Neuronal stem cell (in vitro differentiated cells): Measurements from ENCODE around the gene TXK.

Source experiments
- DNase-seq: peaks from one replicate; pipeline ENCODE4 v3.0.0-alpha.2; 2013; ENCODE audit warnings: low spot score
- H2AFZ ChIP-seq: one replicate; pipeline ENCODE4 v1.6.1; 2013; ENCODE audit warnings: mild to moderate bottlenecking, low read length, inconsistent platforms
- H2AK5ac ChIP-seq: 2 replicates; pipeline ENCODE4 v1.6.1; 2013; ENCODE audit warnings: low read depth, mild to moderate bottlenecking, inconsistent platforms, low read length, moderate library complexity, mixed read lengths
- H2BK120ac ChIP-seq: 2 replicates; pipeline ENCODE4 v1.6.1; 2013; ENCODE audit warnings: low read depth, mild to moderate bottlenecking, inconsistent platforms, low read length, moderate library complexity, mixed read lengths
- H2BK12ac ChIP-seq: one replicate; pipeline ENCODE4 v1.6.1; 2013; ENCODE audit warnings: low read length, inconsistent platforms
- H2BK15ac ChIP-seq: 2 replicates; pipeline ENCODE4 v1.6.1; 2013; ENCODE audit warnings: mild to moderate bottlenecking, low read length, inconsistent platforms, mixed read lengths
- H2BK5ac ChIP-seq: one replicate; pipeline ENCODE4 v1.6.1; 2013; ENCODE audit warnings: inconsistent platforms, mild to moderate bottlenecking, low read length, moderate library complexity
- H3K14ac ChIP-seq: one replicate; pipeline ENCODE4 v1.6.1; 2013; ENCODE audit warnings: low read length, inconsistent platforms
- H3K18ac ChIP-seq: 2 replicates; pipeline ENCODE4 v1.6.1; 2013; ENCODE audit warnings: low read length, inconsistent platforms
- H3K23ac ChIP-seq: 2 replicates; pipeline ENCODE4 v1.6.1; 2013; ENCODE audit warnings: low read depth, mild to moderate bottlenecking, mixed read lengths, low read length, inconsistent platforms; ENCODE audit not compliant: poor library complexity
- H3K27ac ChIP-seq: replicated peaks from 3 replicates; pipeline ENCODE4 v1.5.1; 2013; ENCODE audit warnings: low read length, inconsistent platforms
- H3K27me3 ChIP-seq, 3 experiments: 2 replicates each; pipeline ENCODE4 v1.6.1; 2013; ENCODE audit warnings: low read length in 3 of 3, mild to moderate bottlenecking in 2 of 3, inconsistent platforms in 1 of 3, low read depth in 1 of 3, mixed read lengths in 1 of 3, moderate library complexity in 1 of 3; ENCODE audit not compliant: control insufficient read depth in 3 of 3, insufficient read depth in 3 of 3
- H3K36me3 ChIP-seq, 2 donors: replicated peaks in 1 of 2; 2 replicates each; pipeline ENCODE4 v1.6.1; 2013; ENCODE audit warnings: low read length in 2 of 2; ENCODE audit not compliant: control insufficient read depth in 2 of 2, insufficient read depth in 2 of 2
- H3K4ac ChIP-seq: 2 replicates; pipeline ENCODE4 v1.6.1; 2013; ENCODE audit warnings: inconsistent platforms, mild to moderate bottlenecking, low read length, moderate library complexity
- H3K4me1 ChIP-seq, 2 donors: 1 replicate in 1 of 2; 2 replicates in 1 of 2; pipeline ENCODE4 v1.6.1; 2013; ENCODE audit warnings: low read length in 2 of 2, low read depth in 1 of 2; ENCODE audit not compliant: control insufficient read depth in 2 of 2, insufficient read depth in 1 of 2
- H3K4me2 ChIP-seq: one replicate; pipeline ENCODE4 v1.6.1; 2013; ENCODE audit warnings: mild to moderate bottlenecking, low read length, inconsistent platforms; ENCODE audit not compliant: insufficient read depth, poor library complexity, severe bottlenecking
- H3K4me3 ChIP-seq, 2 donors: 2 replicates each; pipeline ENCODE4 v1.5.1; 2013; ENCODE audit warnings: low read length in 2 of 2, mild to moderate bottlenecking in 2 of 2, inconsistent platforms in 1 of 2, moderate library complexity in 1 of 2
- H3K79me1 ChIP-seq: one replicate; pipeline ENCODE4 v1.6.1; 2013; ENCODE audit warnings: low read depth, mild to moderate bottlenecking, inconsistent platforms, low read length, moderate library complexity
- H3K9ac ChIP-seq: one replicate; pipeline ENCODE4 v1.6.1; 2013; ENCODE audit warnings: mild to moderate bottlenecking, low read depth, low read length, inconsistent platforms; ENCODE audit not compliant: poor library complexity
- H3K9me3 ChIP-seq, 2 donors: replicated peaks in 1 of 2; 2 replicates each; pipeline versions ENCODE3 to v1.6.1; 2013; ENCODE audit warnings: low read length in 2 of 2, mild to moderate bottlenecking in 2 of 2, inconsistent platforms in 1 of 2, low read depth in 1 of 2, mixed read lengths in 1 of 2, moderate library complexity in 1 of 2; ENCODE audit not compliant: control insufficient read depth in 2 of 2, insufficient read depth in 1 of 2
- H4K8ac ChIP-seq: one replicate; pipeline ENCODE4 v1.6.1; 2013; ENCODE audit warnings: low read depth, mild to moderate bottlenecking, inconsistent platforms, low read length, moderate library complexity
- H4K91ac ChIP-seq: one replicate; pipeline ENCODE4 v1.6.1; 2013; ENCODE audit warnings: low read length, low read depth, mild to moderate bottlenecking, inconsistent platforms; ENCODE audit not compliant: poor library complexity
- WGBS, 2 donors: extraction: QIAGEN DNeasy Blood & Tissue Kit; methylation state at CpG; one replicate each; pipeline ENCODE4 v1.1.7; 2013; ENCODE audit warnings: missing lambda C conversion rate in 2 of 2, mixed read lengths in 1 of 2; ENCODE audit not compliant: insufficient read length in 2 of 2, insufficient replicate concordance in 1 of 2; ENCODE audit errors: extremely low coverage in 2 of 2; 5-methylcytosine and 5-hydroxymethylcytosine counted together

Gene TXK

DNA sequence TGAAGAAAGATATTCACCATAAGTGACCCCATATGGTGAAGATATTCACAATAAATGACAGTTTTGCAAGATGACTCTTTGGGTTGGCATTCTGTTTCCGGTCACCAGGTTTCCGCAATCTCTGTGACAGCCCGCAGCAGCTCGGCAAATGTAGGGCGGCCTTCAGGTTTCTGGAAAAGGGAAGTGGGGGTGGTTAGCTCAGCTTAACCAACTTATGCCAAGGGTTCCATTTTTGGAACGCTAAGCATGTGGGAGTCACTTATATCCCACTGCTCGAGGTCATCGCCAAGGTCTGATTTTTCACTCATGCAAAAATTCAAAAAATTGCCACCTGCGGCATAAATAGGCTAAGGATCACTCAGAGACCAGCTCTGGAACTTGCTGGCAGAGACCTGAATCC is 66.5 kb downstream of the TXK start:
- Histone ChIP-seq H3K4me1 (peaks cover 0 to 2% of the 10 kb centered on the region in 2 donors), H3K18ac (no peak overlapping the region), H4K8ac (no peak overlapping the region), H2BK15ac (no peak overlapping the region), H3K14ac (no peak overlapping the region), H3K27ac (no peak overlapping the region), H3K9ac (no peak overlapping the region), H2AFZ (no peak overlapping the region), H3K4ac (no peak overlapping the region), H2AK5ac (no peak overlapping the region), H3K4me3 (no peak overlapping the region), H2BK12ac (no peak overlapping the region), H3K36me3 (no peaks in the 10 kb centered on the region), H3K4me2 (no peak overlapping the region), H3K23ac (no peak overlapping the region), H3K27me3 (no peaks in the 10 kb centered on the region), H3K79me1 (no peaks in the 10 kb centered on the region), H4K91ac (no peak overlapping the region), H2BK5ac (no peak overlapping the region), H3K9me3 (no peaks in the 10 kb centered on the region), H2BK120ac (no peak overlapping the region)
- WGBS, 2 donors = no CpG with 5 or more reads among the region's 9 CpGs
- no peak for DNase-seq

DNA sequence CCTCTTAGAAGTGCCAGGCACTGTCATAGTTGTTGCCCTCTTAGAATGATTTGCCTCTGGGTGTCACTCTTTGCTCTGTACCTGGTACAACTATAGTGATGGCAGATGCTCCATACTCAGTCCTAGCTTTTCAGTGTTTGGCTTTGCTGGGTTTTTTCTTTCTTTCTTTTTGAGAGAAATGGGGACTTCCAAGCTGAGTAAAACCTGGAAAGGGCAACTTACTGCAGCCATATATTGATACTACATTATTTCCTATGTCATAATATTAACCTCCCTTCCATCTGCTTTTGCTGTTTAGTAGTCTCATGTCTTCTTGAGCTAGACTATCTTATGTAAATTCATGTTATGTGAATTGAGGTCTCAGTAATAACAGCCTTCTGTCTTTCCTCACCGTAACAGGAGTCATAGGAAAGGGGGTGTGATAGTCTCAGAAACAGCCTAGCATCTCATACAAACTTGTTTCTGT is 68.4 kb downstream of the TXK start:
- H3K9ac ChIP-seq = no peak overlapping the region
- H3K36me3 ChIP-seq = no peaks in the 10 kb centered on the region
- H3K4me3 ChIP-seq = no peak overlapping the region
- H3K27ac ChIP-seq = no peak overlapping the region
- no peak overlapping the region for H3K23ac ChIP-seq
- no peak overlapping the region for H4K91ac ChIP-seq
- H2AK5ac ChIP-seq = no peak overlapping the region
- no peak overlapping the region for H2AFZ ChIP-seq
- no peak overlapping the region for H4K8ac ChIP-seq
- H3K4me1 ChIP-seq = no peaks in the 10 kb centered on the region
- no peak overlapping the region for H2BK5ac ChIP-seq
- no peaks in the 10 kb centered on the region for H3K9me3 ChIP-seq
- no peak overlapping the region for H3K4me2 ChIP-seq
- H2BK15ac ChIP-seq = no peak overlapping the region
- H2BK120ac ChIP-seq = no peak overlapping the region
- H3K27me3 ChIP-seq = no peaks in the 10 kb centered on the region
- no peak overlapping the region for H3K14ac ChIP-seq
- H3K79me1 ChIP-seq = no peaks in the 10 kb centered on the region
- DNase-seq = no peak
- H3K4ac ChIP-seq = no peak overlapping the region
- H3K18ac ChIP-seq = no peak overlapping the region
- no peak overlapping the region for H2BK12ac ChIP-seq
- no CpG with 5 or more reads among the region's 1 CpG for WGBS, 2 donors

DNA sequence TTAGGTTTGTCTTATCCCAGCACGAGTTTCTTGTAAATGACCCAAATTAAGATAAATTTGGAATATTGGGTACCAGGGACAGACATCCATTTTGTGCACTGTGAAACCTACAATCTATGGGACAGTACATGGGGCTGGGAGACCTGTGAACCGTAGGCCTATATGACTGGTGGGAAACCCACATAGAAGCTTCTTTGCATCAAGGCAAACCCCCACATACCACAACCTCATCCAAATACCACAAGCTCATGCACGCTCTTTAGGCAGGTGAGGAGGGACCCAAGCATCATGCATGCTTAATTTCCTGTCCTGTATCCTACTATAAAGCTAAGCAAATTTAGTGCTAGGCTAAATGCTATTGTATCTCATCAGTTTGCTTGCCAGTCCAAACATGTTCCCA is 69.7 kb downstream of the TXK start:
- Histone ChIP-seq H3K4me2 (no peak overlapping the region), H3K4me3 (no peak overlapping the region), H2BK12ac (no peak overlapping the region), H3K4me1 (no peaks in the 10 kb centered on the region), H3K9me3 (no peaks in the 10 kb centered on the region), H4K8ac (no peak overlapping the region), H4K91ac (no peak overlapping the region), H2AFZ (no peak overlapping the region), H2BK120ac (no peak overlapping the region), H3K18ac (no peak overlapping the region), H2AK5ac (no peak overlapping the region), H3K14ac (no peak overlapping the region), H3K36me3 (no peaks in the 10 kb centered on the region), H3K27me3 (no peaks in the 10 kb centered on the region), H3K79me1 (no peaks in the 10 kb centered on the region), H3K27ac (no peak overlapping the region), H2BK15ac (no peak overlapping the region), H2BK5ac (no peak overlapping the region), H3K9ac (no peak overlapping the region), H3K23ac (no peak overlapping the region), H3K4ac (no peak overlapping the region)
- no peak for DNase-seq
- WGBS, 2 donors = no CpG with 5 or more reads among the region's 3 CpGs

DNA sequence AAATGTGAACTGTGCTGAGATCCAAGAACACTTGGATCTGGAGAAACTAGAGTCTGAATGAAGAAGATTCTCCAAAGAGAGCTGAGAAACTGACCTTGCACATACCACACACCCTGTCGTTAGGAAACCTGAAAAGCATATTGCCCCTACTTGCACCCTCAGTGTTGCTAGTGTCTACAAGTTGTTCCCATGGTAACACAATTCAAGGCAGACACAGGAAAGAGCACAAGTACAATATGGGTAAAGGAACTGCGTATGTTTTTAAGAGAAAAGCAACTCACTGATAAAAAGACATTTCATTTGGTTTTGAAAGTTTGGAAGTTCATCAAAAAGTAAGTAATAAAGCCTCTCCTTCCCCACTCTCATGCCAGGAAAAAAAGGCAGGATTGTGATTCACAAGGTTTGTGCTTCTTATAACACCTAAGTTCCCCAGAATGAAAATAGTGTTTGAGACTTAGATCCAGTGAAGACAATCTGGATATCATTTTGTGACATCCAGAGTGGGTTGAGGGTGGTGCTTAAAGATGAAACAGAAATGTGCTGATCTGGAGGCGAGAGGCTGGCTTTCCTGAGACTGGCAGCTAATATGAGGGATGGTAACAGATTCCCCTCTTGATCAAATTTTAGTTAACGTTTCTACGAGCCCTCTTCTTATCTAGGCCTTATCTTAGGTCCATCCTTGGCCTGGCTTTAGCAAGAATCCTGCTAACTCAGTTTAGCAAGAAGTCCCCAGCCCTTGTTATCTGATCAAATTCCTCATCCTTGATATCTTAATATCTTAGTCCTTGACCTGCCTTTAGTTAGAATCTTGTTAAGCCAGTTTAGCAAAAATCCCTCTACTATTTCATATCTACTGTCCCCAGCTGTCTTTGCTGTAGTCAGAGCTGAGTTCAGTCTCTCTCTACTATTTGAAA is 75.2 kb downstream of the TXK start:
- Histone ChIP-seq H2BK5ac (no peak overlapping the region), H2BK120ac (no peak overlapping the region), H3K36me3 (no peaks in the 10 kb centered on the region), H2BK15ac (no peak overlapping the region), H2AK5ac (no peak overlapping the region), H3K4me1 (peaks cover 0 to 8% of the 10 kb centered on the region in 2 donors), H3K79me1 (no peaks in the 10 kb centered on the region), H3K4ac (no peak overlapping the region), H3K4me2 (no peak overlapping the region), H2BK12ac (no peak overlapping the region), H3K27me3 (no peaks in the 10 kb centered on the region), H3K4me3 (peak overlapping the region in 1 of 2 donors; percentile 6), H2AFZ (no peak overlapping the region), H3K27ac (no peak overlapping the region), H4K8ac (no peak overlapping the region), H4K91ac (no peak overlapping the region), H3K14ac (no peak overlapping the region), H3K18ac (no peak overlapping the region), H3K23ac (no peak overlapping the region), H3K9me3 (peaks cover 0 to 3% of the 10 kb centered on the region in 2 donors), H3K9ac (no peak overlapping the region)
- WGBS, 2 donors = no CpG with 5 or more reads among the region's 5 CpGs
- no peak for DNase-seq
